Measurements from ENCODE around the gene APOL6. TPM values are rescaled to one million over a fixed set of nuclear protein-coding genes. Genes with fewer than 3 reads are reported as not detected.
"Not testable (repeated sequence)": the region's sequence is repeated elsewhere in the genome, so short reads cannot be mapped to it uniquely, and the experiment has no call there.

Gene APOL6
- total RNA-seq, 8 experiments from 2014 or later = under 0.01 to 28.9 (median 2.5) TPM

DNA sequence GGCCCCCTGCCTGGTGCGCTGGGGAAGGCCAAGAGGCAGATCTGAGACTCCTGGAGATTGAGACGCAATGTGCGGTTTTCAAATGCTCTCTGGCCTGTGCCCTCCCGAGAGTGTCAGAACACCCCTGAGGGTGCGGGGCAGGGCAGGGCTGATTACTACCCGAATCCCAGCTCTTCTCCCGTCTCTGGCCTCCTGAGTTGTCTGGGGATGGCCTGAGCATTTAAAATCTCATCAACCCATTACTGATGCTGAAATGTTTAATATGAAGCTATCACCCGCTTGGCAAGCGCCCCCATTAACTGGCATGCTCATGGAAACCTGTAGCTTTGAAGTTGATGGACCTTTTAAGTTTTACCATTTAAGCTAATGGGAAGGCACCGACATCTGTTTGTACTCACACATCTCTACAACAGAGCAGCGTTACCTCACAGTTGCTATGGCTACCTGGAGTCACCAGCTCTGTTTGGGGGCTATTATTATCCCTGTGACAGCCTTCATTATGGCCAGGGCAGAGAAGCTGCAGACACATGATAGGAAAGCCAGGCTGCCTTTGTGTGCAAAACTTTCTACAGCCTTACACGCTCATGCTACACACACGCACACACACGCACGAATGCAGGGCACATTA, 27.5 kb upstream of the APOL6 start:
- Histone ChIP-seq H3K4me1 (replicated peaks in 1 of 2) (peaks cover 8 to 23% of the 10 kb centered on the region in 2 donors), H3K27ac (no peak overlapping the region), H3K4me3 (no peak overlapping the region)
- ATAC-seq (replicated peaks in 6 of 8) = peak; percentile 31 to 98 (median 95)
- 47 to 100% (median 70%) methylated on average over 1 to 8 of the region's 15 CpGs; no CpG with 5 or more reads in 1 of the 10 experiments for WGBS, 10 experiments
- in situ Hi-C loops (cut with MboI; ENCODE audit: low pct_unique_long_range_greater_than_20kb in 2 of 9, low sequenced_read_pairs in 9 of 9, unreplicated experiment in 9 of 9) = no loop called here

DNA sequence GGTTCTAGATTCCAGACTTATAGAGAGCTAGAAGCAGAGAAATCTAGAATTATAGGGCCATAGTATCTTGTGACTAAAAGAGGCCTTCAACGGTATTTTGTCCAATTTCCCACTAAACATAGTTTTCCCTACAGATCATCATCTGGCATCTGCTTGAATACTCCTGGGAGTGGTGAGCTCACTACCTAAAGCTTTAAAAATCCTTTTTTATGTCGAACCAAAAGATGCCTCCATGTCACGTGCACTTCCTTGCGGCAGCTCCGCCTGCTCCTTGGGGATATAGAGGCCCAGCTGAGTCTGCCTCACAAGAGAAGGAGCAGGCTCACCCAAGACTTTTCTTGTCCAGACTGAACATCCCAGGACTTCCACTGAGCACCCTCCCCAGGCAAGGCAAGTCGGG, 26.8 kb upstream of the APOL6 start:
- Histone ChIP-seq H3K4me1 (replicated peaks in 1 of 2) (peaks cover 8 to 23% of the 10 kb centered on the region in 2 donors), H3K4me3 (no peak overlapping the region), H3K27ac (no peak overlapping the region)
- no peak for ATAC-seq (replicated peaks in 6 of 8)
- WGBS, 10 experiments = 33 to 84% (median 67%) methylated on average over 1 to 6 of the region's 6 CpGs; no CpG with 5 or more reads in 4 of the 10 experiments
- in situ Hi-C loops (cut with MboI; ENCODE audit: low pct_unique_long_range_greater_than_20kb in 2 of 9, low sequenced_read_pairs in 9 of 9, unreplicated experiment in 9 of 9) = no loop called here

DNA sequence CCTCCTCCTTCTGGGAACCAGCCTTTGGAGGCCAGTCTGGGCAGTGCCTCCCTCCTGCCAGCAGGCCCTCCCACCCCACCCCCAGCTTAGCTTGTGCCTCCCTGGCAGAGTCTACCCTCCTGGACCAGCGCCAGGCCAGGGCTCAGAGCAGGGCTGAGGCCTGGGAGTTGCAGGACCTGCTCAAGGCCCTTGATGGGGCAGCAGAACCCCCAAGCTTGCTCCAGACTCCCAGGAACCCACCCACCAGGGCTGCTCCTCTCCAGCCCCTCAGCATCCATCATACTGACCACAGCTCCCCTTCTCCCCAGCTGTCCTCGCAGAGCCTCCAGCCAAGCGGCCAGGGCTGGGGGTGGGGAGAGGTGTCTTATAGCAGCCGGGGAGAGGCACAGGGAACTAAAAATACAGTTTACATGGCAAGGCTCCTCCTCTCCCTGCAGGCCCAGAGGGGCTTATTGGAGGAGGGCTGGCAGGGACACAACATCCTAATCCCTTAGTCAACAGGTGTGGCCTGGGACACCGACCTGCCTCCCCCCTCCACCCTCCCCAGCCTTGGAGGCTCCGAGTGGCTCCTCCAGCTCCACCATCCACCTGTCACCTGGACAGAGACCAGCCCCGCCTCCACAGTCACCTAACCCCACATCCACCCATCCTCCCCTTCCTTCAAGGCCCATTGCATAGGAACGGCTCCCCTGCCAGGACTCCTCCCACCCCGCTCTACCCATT, 25.9 kb upstream of the APOL6 start:
- in situ Hi-C loops (cut with MboI; ENCODE audit: low pct_unique_long_range_greater_than_20kb in 2 of 9, low sequenced_read_pairs in 9 of 9, unreplicated experiment in 9 of 9) = no loop called here
- 39% methylated on average over 3 of the region's 9 CpGs; no CpG with 5 or more reads in 9 of the 10 experiments for WGBS, 10 experiments
- peak in 3 of 8 experiments; percentile 7 to 59 (median 16) for ATAC-seq (replicated peaks in 6 of 8)
- Histone ChIP-seq H3K4me3 (no peak overlapping the region), H3K27ac (no peak overlapping the region), H3K4me1 (replicated peaks in 1 of 2) (peaks cover 8 to 24% of the 10 kb centered on the region in 2 donors)

DNA sequence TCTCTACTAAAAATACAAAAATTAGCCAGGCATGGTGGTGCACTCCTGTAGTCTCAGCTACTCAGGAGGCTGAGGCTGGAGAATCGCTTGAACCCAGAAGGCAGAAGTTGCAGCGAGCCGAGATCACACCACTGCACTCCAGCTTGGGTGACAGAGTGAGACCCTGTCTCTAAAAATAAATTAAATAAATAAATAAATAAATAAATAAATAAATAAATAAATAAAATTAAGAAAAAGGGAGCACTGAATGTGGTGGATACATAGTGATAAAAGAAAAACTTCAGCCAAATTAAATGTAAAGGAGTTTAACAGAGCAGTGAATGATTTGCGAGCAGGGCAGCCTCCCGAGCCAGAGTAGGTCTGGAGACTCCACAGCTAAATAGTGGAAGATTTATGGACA, 24.4 kb upstream of the APOL6 start:
- H3K27ac ChIP-seq; H3K4me3 ChIP-seq; ATAC-seq (replicated peaks in 6 of 8); in situ Hi-C loops (cut with MboI; ENCODE audit: low pct_unique_long_range_greater_than_20kb in 2 of 9, low sequenced_read_pairs in 9 of 9, unreplicated experiment in 9 of 9): not testable (repeated sequence)
- WGBS, 10 experiments = 75 to 97% (median 85%) methylated on average over 2 to 5 of the region's 5 CpGs; no CpG with 5 or more reads in 2 of the 10 experiments
- peaks cover 8 to 30% of the 10 kb centered on the region in 2 donors for H3K4me1 ChIP-seq (replicated peaks in 1 of 2)

DNA sequence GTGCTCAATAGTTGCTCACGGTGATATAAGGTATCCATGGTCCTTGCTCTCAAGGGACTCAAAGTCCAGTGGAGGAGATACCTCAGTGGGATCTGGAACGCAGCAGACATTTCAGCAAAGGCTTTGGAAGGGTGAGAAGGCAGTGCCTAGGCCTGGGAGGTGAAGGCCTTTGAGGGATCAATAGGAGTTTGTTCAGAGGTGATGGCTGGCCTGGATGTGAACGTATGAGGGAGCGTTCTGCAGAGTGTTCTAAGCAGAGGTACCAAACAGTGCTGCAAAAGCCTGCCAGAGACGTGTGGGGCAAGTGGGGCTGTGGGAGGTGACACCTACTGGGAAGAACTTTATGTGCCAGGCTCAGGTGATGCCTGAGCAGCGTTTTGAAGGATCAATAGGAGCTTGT, 23.7 kb upstream of the APOL6 start:
- H3K27ac ChIP-seq = no peak overlapping the region

DNA sequence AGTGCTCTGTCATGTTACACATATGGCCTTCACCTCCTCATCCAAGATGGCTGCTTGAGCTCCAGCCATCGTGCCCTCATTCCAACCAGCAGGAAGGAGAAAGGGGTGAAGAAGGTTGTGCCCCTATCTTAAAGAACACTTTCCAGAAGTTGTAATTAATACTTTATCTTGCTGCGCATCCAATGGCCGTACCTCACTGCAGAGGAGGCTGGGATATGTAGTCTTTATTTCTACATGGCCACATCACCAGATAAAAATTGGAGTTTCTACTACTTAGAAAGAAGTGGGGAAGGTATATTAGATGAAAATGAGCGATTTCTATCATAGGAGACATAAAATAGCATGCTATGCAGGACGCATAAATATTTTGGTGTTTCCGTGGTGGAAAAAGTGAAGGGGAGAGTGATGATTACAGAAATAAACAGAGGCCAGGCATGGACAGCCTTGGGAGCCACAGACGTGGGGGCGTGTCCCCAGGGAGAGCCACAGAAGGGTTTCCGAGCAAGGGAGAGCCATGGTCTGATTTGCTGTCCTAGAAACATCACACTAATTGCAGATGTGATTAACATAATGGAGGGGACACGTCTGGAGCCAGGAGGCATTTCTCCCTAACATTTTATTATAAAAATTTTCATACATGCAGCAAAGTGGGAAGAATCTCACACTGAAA, 22.3 kb upstream of the APOL6 start:
- Histone ChIP-seq H3K4me1 (replicated peaks in 1 of 2) (peaks cover 5 to 25% of the 10 kb centered on the region in 2 donors), H3K27ac (no peak overlapping the region), H3K4me3 (no peak overlapping the region)
- 20 to 100% (median 51%) methylated on average over 1 to 8 of the region's 10 CpGs; no CpG with 5 or more reads in 2 of the 10 experiments for WGBS, 10 experiments
- ATAC-seq (replicated peaks in 6 of 8) = peak in 3 of 8 experiments; percentile 25 to 46 (median 31)
- in situ Hi-C loops (cut with MboI; ENCODE audit: low pct_unique_long_range_greater_than_20kb in 2 of 9, low sequenced_read_pairs in 9 of 9, unreplicated experiment in 9 of 9) = loop anchor here in 2 of 9 experiments (25.0 kb wide), 2 partner anchors 286 to 486 kb away; no protein-coding TSS in a partner anchor

More for the DNA sequence above, 23.7 kb upstream of the APOL6 start:
- in situ Hi-C loops (cut with MboI; ENCODE audit: low pct_unique_long_range_greater_than_20kb in 2 of 9, low sequenced_read_pairs in 9 of 9, unreplicated experiment in 9 of 9) = no loop called here
- no peak for ATAC-seq (replicated peaks in 6 of 8)
- Histone ChIP-seq H3K4me3 (no peak overlapping the region), H3K4me1 (replicated peaks in 1 of 2) (peaks cover 8 to 30% of the 10 kb centered on the region in 2 donors)
- 64 to 100% (median 90%) methylated on average over 1 to 4 of the region's 6 CpGs; no CpG with 5 or more reads in 4 of the 10 experiments for WGBS, 10 experiments

DNA sequence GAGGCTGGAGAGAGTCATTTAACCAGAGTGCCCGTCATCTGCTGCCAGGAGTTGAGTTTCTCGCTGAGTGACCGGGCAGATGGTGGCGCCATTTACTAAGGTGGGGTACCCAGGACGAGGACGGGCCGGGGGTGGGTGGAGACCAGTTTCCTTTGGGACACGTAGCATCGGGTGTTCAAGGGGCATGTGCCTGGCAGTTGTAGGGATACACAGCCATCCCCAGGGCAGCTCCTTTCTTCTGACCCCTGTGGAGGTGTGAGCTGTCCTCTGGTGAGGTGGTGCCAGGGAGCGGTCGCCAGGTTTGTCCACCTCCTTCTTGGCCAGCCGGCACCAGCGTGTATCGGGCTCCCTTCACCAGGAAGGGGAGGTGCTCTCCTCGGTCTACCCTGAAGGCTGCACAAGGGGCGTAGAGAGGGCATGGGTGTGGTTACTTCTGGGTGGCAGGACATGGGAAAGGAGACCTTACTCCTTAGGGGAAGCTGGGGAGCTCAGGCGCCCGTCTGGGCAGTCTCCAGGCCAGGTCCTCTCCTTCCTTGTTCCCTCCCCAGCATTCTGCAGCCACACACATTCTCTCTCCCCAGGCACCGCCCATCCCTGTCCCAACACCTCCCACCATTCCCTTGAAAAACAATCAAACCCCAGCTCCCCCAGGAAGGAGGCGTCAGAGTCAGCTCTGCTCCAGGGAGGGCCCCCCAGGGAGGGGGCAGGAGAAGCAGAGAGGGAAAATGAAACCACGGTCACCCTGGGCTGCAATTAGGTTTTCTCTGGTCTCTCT, 20.8 kb upstream of the APOL6 start:
- in situ Hi-C loops (cut with MboI; ENCODE audit: low pct_unique_long_range_greater_than_20kb in 2 of 9, low sequenced_read_pairs in 9 of 9, unreplicated experiment in 9 of 9) = loop anchor here in 2 of 9 experiments (25.0 kb wide), 2 partner anchors 285 to 485 kb away; no protein-coding TSS in a partner anchor
- WGBS, 10 experiments = 0 to 33% (median 15%) methylated on average over 3 to 7 of the region's 21 CpGs; no CpG with 5 or more reads in 5 of the 10 experiments
- ATAC-seq (replicated peaks in 6 of 8) = peak; percentile 73 to 83 (median 77)
- Histone ChIP-seq H3K27ac (no peak overlapping the region), H3K4me3 (peak overlapping the region in 2 of 5 donors; percentile 6 to 14), H3K4me1 (replicated peaks in 1 of 2) (peaks cover 0 to 15% of the 10 kb centered on the region in 2 donors)

DNA sequence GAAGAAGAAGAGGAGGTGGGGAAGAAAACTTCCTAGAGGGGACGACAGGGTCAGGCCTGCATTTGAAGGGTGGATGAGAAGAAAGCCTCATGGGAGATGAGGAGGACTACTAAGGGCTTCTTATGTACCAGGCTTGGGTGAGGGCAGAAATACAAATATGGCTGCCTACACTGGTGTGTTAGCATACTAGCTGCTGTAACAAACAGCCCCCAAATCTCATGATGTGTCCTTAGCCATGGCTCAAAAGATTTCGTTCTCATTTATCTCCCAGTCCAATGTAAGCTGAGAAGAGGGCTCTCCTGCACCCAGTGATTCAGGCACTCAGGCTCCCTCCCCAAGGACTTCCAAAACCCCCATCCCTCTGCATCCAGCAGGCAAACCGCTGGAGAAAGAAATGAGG, 19.5 kb upstream of the APOL6 start:
- Histone ChIP-seq H3K4me3 (no peak overlapping the region), H3K27ac (no peak overlapping the region), H3K4me1 (replicated peaks in 1 of 2) (peaks cover 0 to 15% of the 10 kb centered on the region in 2 donors)
- ATAC-seq (replicated peaks in 6 of 8) = no peak
- in situ Hi-C loops (cut with MboI; ENCODE audit: low pct_unique_long_range_greater_than_20kb in 2 of 9, low sequenced_read_pairs in 9 of 9, unreplicated experiment in 9 of 9) = loop anchor here in 2 of 9 experiments (25.0 kb wide), 2 partner anchors 284 to 484 kb away; no protein-coding TSS in a partner anchor
- WGBS, 10 experiments = 69 to 100% (median 80%) methylated on average over 1 to 3 of the region's 3 CpGs; no CpG with 5 or more reads in 2 of the 10 experiments

DNA sequence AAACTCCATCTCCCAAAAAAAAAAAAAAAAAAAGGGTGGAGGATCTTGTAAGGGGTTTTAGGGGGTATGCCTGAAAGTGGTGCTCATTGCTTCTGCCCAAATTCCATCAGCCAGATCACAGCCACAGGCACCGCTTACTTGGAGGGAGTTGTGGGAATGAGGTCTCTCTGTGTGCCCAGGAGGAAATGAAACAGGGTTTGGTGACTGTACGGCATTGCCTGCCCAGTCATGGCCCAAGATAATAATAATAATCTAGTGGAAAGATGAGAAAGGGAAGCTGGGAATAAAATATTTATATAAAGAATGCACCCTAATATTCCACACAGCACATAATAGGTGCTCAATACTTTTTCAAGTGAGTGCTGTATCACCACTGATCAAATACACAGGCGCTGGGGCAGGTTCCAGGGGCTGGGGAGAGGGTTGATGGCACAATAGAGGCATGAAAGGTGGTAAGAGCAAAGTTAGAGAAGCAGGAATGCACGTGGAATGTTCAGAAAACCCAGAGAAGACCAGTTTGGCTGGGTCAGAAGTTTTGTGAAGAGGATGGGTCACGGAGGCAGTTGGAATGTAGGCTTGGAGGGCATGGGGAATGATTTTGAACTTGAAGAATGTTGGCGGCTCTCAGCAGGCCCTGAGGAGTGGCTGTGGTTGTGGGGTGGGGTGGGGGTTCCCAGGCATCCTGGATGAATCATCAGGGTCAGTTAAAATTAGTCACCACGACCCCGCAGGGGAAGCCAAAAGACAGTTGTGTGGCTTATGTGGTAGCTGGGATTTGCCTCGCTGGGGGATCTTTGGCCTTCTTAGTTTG, 18.6 kb upstream of the APOL6 start:
- in situ Hi-C loops (cut with MboI; ENCODE audit: low pct_unique_long_range_greater_than_20kb in 2 of 9, low sequenced_read_pairs in 9 of 9, unreplicated experiment in 9 of 9) = loop anchor here in 2 of 9 experiments (25.0 kb wide), 2 partner anchors 283 to 483 kb away; no protein-coding TSS in a partner anchor
- peak in 4 of 8 experiments; percentile 4 to 28 (median 10) for ATAC-seq (replicated peaks in 6 of 8)
- Histone ChIP-seq H3K27ac (no peak overlapping the region), H3K4me1 (replicated peaks in 1 of 2) (peaks cover 0 to 15% of the 10 kb centered on the region in 2 donors), H3K4me3 (no peak overlapping the region)
- WGBS, 10 experiments = 0 to 63% (median 33%) methylated on average over 1 to 5 of the region's 9 CpGs; no CpG with 5 or more reads in 3 of the 10 experiments

DNA sequence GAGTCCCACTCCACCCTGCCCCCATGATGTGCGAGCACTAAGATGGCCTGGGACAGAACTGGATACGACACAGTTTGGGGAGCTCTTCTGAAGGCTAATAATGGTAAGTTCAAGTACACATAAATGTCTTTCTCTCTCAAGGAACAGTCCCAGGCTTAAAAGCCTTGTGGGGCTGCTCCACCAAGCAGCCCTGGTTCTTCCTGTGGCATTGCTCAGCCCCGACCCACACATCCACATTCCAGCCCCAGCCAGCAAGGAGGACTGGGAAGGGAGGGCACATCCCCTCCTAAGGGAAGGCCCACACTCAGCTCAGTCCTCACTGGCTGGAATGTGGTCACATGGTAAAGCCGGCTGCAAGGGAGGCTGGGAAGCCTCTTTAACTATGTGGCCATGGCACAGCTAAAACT, 17.9 kb upstream of the APOL6 start:
- H3K4me1 ChIP-seq (replicated peaks in 1 of 2) = peaks cover 0 to 15% of the 10 kb centered on the region in 2 donors
- no peak overlapping the region for H3K4me3 ChIP-seq
- WGBS, 10 experiments = 38% methylated on average over 2 of the region's 4 CpGs; no CpG with 5 or more reads in 9 of the 10 experiments
- in situ Hi-C loops (cut with MboI; ENCODE audit: low pct_unique_long_range_greater_than_20kb in 2 of 9, low sequenced_read_pairs in 9 of 9, unreplicated experiment in 9 of 9) = loop anchor here in 2 of 9 experiments (25.0 kb wide), 2 partner anchors 282 to 482 kb away; no protein-coding TSS in a partner anchor
- peak in 1 of 8 experiments; percentile 21 for ATAC-seq (replicated peaks in 6 of 8)
- H3K27ac ChIP-seq = no peak overlapping the region

DNA sequence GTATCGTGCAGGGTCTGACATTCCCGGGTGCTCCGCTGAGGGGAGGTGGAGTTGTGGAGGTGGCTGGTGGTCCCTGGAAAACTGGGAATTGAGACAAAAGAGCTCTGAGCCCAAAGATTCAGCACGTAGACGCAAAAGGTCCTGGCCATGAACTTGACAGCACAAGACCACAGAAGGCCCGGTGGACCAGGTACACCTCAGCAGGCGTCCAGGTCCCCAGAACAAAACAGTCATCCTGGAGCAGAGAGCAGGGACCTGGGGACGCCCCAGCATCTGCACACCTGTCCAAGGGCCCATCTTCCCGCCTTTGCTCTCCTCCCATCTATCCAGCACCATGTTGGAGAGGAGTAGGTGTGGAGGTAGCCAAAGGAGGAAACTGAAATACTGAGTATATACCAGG, 17.4 kb upstream of the APOL6 start:
- H3K4me1 ChIP-seq (replicated peaks in 1 of 2) = peaks cover 0 to 15% of the 10 kb centered on the region in 2 donors
- no peak for ATAC-seq (replicated peaks in 6 of 8)
- H3K27ac ChIP-seq = no peak overlapping the region
- H3K4me3 ChIP-seq = no peak overlapping the region
- WGBS, 10 experiments = 89 to 100% (median 97%) methylated on average over 1 to 6 of the region's 9 CpGs; no CpG with 5 or more reads in 5 of the 10 experiments
- in situ Hi-C loops (cut with MboI; ENCODE audit: low pct_unique_long_range_greater_than_20kb in 2 of 9, low sequenced_read_pairs in 9 of 9, unreplicated experiment in 9 of 9) = loop anchor here in 2 of 9 experiments (25.0 kb wide), 2 partner anchors 281 to 481 kb away; no protein-coding TSS in a partner anchor
